ENCODE data around the gene LAIR1.
"Not testable (repeated sequence)": the region's sequence is repeated elsewhere in the genome, so short reads cannot be mapped to it uniquely, and the experiment has no call there.

LAIR1 gene

DNA sequence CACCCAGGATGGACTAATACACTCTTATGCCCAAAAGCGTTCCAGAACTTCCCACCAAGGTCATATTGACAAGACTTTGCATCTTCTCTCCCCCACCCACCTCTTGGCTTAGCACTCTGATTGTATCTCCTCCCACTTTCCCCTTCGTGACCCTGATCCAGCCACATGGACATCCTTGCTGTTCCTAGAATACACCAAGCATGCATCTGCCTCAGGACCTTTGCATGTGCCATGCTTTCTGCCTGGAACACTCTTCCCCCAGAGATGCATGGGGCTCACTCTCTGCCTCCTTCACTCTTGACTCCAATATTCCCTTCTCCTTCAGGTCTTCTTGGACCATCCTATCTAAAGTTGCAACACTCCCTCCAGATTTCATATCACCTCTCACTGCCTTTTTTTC lies 16.2 kb upstream of the LAIR1 start:
- TF ChIP-seq Cebpa-rat (IDR thresholded peaks at IDR 0.05): no peak
- Histone ChIP-seq H3K9ac (no peak overlapping the region), H3K27ac (peak overlapping the region; percentile 98), H3K27me3 (no peaks in the 10 kb centered on the region), H4K20me1 (no peaks in the 10 kb centered on the region), H3K36me3 (no peaks in the 10 kb centered on the region), H3K4me2 (peak overlapping the region; percentile 92; the same call in 1 of the 2 replicates), H3K4me3 (no peak overlapping the region), H3K4me1 (peaks cover 71% of the 10 kb centered on the region), H3K9me3 (peaks cover 24% of the 10 kb centered on the region)

DNA sequence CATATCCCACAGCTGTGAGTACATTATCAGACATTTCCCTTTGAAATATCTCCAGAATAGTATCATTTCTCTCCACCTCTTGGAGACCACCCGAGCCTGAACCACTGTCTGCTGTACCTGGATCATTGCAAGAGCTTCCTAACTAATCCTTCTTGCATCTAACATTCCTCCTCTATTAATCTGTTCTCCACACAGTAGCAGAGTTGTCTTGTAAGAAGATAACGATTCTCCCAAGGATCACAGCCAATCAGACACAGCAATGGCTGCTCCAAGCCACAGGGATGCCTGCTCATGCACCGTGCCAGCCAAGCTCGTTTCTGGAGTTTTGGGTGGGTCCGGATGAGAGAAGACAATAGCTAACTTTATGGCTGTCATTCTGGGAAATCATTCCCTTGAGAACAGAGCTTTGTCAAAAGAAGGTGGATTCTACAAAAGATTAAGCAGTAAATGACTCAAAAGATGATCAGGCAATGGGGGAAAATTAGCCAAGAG lies 14.5 kb upstream of the LAIR1 start:
- H3K4me2 ChIP-seq: peak overlapping the region; percentile 92
- peaks cover 24% of the 10 kb centered on the region for H3K9me3 ChIP-seq
- peak overlapping the region; percentile 98 for H3K27ac ChIP-seq
- no peaks in the 10 kb centered on the region for H3K27me3 ChIP-seq
- no peak for TF ChIP-seq Cebpa-rat (IDR thresholded peaks at IDR 0.05)
- H3K4me1 ChIP-seq: peaks cover 74% of the 10 kb centered on the region
- no peaks in the 10 kb centered on the region for H3K36me3 ChIP-seq
- H3K9ac ChIP-seq: peak overlapping the region; percentile 84
- H4K20me1 ChIP-seq: no peaks in the 10 kb centered on the region
- peak overlapping the region; percentile 53 for H3K4me3 ChIP-seq

DNA sequence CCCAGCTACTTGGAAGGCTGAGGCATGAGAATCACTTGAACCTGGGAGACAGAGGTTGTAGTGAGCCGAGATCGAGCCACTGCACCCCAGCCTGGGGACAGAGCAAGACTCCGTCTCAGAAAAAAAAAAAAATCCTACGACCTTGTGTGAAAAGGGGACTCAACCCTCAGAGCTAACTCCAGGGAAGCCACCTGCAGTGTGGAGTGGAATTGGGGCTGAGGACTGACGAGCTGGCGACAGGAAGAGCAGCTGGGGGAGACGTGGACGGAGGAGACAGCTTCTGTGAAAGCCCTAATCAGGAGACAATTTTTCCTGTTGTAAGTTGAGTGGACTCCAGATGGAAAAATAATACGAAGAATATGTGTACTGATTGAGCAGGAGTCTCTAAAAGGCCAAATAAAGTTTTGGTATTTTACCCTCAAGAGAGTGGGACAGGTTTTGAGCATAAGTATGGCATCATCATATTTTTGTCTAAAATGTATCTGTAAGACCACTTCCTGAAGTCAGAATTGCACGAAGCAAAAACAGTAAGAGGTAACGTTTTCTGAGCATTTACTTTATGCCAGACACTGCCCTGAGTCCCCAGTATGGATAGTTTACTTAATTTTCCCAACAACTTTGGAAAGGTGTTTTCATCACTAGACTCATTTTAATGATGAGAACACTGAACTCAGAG lies 12.0 kb upstream of the LAIR1 start:
- H3K4me3 ChIP-seq: no peak overlapping the region
- H3K27ac ChIP-seq: peak overlapping the region; percentile 98
- no peaks in the 10 kb centered on the region for H3K36me3 ChIP-seq
- no peaks in the 10 kb centered on the region for H3K27me3 ChIP-seq
- peak overlapping the region; percentile 92 for H3K4me2 ChIP-seq
- H3K9me3 ChIP-seq: peaks cover 13% of the 10 kb centered on the region
- H3K4me1 ChIP-seq: peaks cover 95% of the 10 kb centered on the region
- H4K20me1 ChIP-seq: no peaks in the 10 kb centered on the region
- peak overlapping the region; percentile 63 for H3K9ac ChIP-seq
- TF ChIP-seq Cebpa-rat (IDR thresholded peaks at IDR 0.05): no peak

DNA sequence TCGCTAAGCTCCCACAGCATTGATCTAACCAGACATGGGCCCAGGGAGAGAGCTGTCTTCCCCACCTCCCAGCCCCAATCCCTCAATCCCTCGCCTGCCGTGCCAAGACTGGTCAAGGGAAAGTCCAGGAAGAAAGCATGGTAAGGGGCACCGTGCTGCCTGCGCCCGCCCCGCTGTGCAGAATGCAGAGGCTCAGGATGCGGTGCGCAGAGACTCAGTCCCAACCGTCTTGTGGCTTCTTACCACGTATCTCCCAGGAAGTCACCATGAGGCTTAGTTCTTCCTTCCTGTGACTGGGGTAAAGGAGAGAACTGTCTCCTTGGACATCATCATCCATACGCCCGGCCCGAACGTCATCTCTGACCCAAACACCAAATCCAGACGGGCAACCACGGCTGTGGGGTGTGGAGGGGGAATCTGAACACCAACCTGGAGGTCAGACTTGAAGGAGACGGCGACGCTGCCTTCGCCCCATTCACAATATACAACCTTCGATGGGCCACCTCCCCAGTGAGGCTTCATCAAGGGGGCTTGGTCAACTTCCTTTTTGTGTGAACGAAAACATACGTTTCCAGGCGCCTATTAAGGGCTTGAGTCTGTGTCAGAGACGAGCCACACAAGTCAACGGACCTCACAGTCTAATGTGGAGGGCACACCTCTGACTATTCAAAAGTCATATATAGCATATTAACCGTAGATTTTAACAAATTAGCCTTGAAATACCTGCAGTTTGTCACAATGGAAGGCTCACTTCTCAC lies 10.6 kb upstream of the LAIR1 start:
- H3K27ac ChIP-seq: peak overlapping the region; percentile 98
- not testable (repeated sequence) for H3K36me3 ChIP-seq, H3K27me3 ChIP-seq, H3K9me3 ChIP-seq, H4K20me1 ChIP-seq
- peaks cover 94% of the 10 kb centered on the region for H3K4me1 ChIP-seq
- peak overlapping the region; percentile 73 for H3K9ac ChIP-seq
- H3K4me3 ChIP-seq: peak overlapping the region; percentile 51
- H3K4me2 ChIP-seq: peak overlapping the region; percentile 76

DNA sequence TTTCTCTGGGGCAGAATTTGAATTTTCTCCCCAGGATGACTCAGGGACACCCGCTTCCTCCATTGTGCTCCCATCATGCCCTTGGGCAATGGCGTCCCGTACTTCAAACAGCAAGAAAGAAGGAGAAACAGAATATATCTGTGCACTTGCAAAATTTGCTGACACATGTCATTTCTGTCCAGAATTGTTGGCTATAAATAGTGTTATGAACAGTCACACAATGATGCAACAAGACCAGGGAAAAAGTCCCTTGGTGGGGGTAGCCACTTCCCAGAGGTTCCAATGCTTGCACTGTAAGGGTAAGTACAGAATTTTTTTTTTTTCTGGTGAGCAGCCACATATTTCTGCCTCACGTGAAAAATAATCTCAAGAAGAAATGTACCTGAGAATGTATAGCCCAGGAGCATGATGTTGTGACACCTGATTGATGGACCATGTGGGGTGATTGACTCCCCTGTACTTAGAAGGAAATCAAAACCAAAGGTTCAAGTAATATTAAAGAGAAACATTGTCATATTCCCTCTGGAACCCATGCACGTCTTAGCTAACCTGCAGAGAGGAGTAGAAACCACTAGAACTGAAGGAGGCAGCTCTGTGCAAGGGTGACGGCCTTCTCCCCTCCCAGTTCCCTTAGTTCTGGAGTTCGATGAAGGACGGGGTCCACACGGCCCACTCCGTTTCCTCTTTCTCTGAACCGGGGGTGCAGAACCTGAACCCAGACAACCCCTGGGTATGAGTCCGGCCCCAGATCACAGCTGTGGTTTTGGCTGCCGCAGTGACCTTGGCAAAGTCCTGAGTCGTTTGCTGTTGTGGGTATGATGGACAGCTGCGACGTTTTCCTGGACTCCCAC lies 9.3 kb upstream of the LAIR1 start:
- H3K27ac ChIP-seq: peak overlapping the region; percentile 98
- peak overlapping the region; percentile 51; the same call in 1 of the 2 replicates for H3K4me3 ChIP-seq
- no peaks in the 10 kb centered on the region for H3K27me3 ChIP-seq
- no peaks in the 10 kb centered on the region for H3K36me3 ChIP-seq
- H4K20me1 ChIP-seq: no peaks in the 10 kb centered on the region
- no peaks in the 10 kb centered on the region for H3K9me3 ChIP-seq
- peak overlapping the region; percentile 76 for H3K4me2 ChIP-seq
- H3K9ac ChIP-seq: no peak overlapping the region
- no peak for TF ChIP-seq Cebpa-rat (IDR thresholded peaks at IDR 0.05)
- peaks cover 86% of the 10 kb centered on the region for H3K4me1 ChIP-seq

DNA sequence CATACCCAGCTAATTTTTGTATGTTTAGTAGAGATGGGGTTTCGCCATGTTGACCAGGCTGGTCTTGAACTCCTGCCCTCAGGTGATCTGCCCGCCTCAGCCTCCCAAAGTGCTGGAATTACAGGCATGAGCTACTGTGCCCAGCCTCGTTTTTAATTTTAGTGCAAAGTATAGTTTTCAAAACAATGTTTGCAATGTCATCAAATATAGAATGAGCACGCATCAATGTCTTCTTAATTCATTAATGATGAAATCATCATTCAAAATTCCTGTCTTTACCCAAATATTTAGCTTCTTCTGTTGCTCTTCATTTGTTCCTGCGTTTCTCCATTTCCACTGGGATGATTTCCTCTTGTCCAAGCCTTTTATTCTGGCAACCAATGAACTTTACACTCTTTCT lies 6.7 kb upstream of the LAIR1 start:
- H3K27me3 ChIP-seq, H3K9ac ChIP-seq, H4K20me1 ChIP-seq, H3K36me3 ChIP-seq, H3K9me3 ChIP-seq: not testable (repeated sequence)
- Histone ChIP-seq H3K27ac (peak overlapping the region; percentile 88), H3K4me1 (peaks cover 87% of the 10 kb centered on the region), H3K4me2 (peak overlapping the region; percentile 76), H3K4me3 (peak overlapping the region; percentile 22; the same call in 1 of the 2 replicates)

DNA sequence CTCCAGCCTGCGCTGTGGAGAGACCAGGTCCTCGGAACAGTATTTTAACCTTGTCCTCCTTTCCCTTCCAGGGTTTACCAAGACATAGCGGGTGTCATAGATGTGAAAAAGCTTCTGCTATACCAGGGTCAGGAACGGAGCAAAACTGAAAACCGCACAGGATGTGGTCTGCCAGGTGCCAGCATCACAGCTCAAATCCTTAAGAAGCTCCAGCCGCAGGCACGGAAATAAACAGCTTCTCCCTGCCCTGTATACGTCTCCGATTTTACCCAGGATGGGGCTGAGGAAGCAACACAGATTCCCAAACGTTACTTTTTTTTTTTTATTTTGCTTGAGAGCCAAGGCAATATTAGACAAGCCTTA lies 5.7 kb upstream of the LAIR1 start:
- not testable (repeated sequence) for H3K36me3 ChIP-seq, H3K27me3 ChIP-seq, H3K9me3 ChIP-seq, H4K20me1 ChIP-seq
- Histone ChIP-seq H3K27ac (peak overlapping the region; percentile 88), H3K4me2 (peak overlapping the region; percentile 76), H3K4me1 (peaks cover 87% of the 10 kb centered on the region), H3K4me3 (peak overlapping the region; percentile 65), H3K9ac (peak overlapping the region; percentile 55; the same call in 1 of the 2 replicates)

DNA sequence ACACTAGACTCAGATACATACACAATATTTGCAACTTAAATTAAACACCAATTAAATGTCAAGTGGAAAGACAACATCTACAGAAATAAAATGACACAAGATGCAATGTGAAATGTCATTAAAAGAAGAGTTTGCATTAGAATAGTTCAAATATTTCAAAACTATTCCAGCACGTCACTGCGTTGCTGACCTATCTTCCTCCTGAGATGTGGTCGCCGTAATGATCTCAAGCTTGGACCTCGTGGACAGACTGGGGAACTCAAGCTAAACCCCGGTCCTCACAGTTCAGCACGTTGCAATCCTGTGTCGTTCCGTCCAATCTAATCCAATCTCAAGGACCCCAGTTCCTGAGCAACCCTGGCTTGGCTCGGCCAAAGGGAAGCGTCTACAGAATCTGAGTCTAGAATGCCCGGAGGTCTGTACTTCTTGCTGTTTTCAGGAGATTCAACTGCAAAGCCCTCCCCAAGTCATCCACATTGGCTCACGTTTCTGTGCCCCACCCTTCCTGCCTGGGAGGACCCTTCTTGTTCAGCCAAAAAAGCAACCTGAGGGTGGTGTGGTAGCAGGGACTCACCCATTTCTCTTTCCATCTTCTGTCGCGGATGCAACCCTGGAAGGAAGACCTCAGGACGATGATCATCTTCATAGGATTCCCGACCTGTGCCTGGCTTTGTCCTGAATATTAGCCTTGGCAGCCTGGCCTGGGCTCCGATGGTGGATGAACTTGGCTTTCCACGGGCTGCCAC lies 5.1 kb upstream of the LAIR1 start:
- not testable (repeated sequence) for H3K36me3 ChIP-seq, H3K27me3 ChIP-seq, H3K9me3 ChIP-seq, H4K20me1 ChIP-seq
- Histone ChIP-seq H3K4me2 (peak overlapping the region; percentile 86), H3K9ac (peak overlapping the region; percentile 85), H3K4me3 (peak overlapping the region; percentile 65), H3K27ac (peak overlapping the region; percentile 88), H3K4me1 (peaks cover 87% of the 10 kb centered on the region)

DNA sequence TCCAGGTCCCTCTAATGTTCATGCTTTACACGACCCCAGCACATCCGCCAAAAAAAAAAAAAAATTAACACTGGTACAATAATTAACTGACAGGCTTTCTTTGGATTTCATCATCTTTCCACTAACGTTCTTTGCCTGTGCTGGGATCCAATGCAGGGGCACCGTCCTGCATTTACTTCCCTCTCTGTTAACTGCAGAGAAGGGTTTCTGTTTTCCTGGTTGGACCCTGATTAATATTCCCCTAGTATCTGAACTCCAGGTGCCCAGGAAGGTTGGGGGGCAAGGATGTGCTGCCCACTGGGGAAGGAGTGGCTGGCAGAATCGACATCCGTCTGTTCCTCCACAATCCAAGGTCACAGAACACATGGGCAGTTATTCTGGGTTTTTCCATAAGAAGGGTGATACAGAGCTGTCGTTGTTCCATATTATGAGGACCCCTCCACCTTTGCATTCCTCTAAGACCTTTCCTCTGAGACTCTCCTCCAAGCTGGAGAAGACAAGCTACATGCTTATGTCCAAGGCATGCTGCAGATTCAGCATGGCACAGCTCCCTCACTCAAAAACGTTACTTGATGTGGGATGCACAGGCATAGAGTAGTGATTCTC lies 4.5 kb upstream of the LAIR1 start:
- Histone ChIP-seq H3K9ac (peak overlapping the region; percentile 85), H3K4me2 (peak overlapping the region; percentile 86), H3K9me3 (no peaks in the 10 kb centered on the region), H3K27ac (peak overlapping the region; percentile 88), H3K36me3 (no peaks in the 10 kb centered on the region), H3K4me1 (peaks cover 81% of the 10 kb centered on the region), H3K27me3 (no peaks in the 10 kb centered on the region), H4K20me1 (no peaks in the 10 kb centered on the region), H3K4me3 (peak overlapping the region; percentile 65)
- TF ChIP-seq Cebpa-rat (IDR thresholded peaks at IDR 0.05): no peak
